Choroid plexus epithelial cell (primary cell): ENCODE measurements around the gene OR2H1.

ENCODE experiments used
- DNase-seq: peaks from one replicate; pipeline ENCODE4 v3.0.0-alpha.2; 2010; ENCODE audit warnings: low read depth
- H3K4me3 ChIP-seq: 2 replicates; pipeline ENCODE4 v1.5.1; 2011; ENCODE audit warnings: low read depth, mild to moderate bottlenecking, control low read depth, low read length, moderate library complexity
- TF ChIP-seq, protein P1 (sequence below): conservative IDR thresholded peaks from 2 replicates; pipeline ENCODE4 v1.5.1; 2011; ENCODE audit warnings: low read depth, mild to moderate bottlenecking, control low read depth, inconsistent platforms, low read length, moderate library complexity

The OR2H1 gene

DNA sequence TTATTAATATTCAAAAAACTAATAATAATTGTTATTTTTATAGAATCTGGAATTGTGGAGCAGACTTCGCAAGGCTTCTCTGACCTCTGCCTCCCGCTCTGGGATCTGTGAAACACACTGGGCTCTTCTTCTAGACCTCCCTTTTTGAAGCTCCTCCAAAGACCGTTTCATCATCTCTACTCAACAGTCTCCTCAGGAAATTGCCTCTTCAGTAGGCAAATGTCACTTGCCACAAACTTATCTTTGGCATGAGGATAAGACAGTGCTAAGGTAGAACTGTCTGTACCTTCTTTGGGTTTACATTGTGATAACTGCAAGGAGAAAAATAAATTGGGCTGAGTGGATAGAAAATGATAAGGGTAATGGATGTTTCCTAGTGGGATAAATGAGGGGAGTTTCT lies 33.1 kb downstream of the OR2H1 start:
- no peak for DNase-seq
- TF ChIP-seq, protein P1, sequence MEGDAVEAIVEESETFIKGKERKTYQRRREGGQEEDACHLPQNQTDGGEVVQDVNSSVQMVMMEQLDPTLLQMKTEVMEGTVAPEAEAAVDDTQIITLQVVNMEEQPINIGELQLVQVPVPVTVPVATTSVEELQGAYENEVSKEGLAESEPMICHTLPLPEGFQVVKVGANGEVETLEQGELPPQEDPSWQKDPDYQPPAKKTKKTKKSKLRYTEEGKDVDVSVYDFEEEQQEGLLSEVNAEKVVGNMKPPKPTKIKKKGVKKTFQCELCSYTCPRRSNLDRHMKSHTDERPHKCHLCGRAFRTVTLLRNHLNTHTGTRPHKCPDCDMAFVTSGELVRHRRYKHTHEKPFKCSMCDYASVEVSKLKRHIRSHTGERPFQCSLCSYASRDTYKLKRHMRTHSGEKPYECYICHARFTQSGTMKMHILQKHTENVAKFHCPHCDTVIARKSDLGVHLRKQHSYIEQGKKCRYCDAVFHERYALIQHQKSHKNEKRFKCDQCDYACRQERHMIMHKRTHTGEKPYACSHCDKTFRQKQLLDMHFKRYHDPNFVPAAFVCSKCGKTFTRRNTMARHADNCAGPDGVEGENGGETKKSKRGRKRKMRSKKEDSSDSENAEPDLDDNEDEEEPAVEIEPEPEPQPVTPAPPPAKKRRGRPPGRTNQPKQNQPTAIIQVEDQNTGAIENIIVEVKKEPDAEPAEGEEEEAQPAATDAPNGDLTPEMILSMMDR, result no peak
- H3K4me3 ChIP-seq, result no peak overlapping the region

DNA sequence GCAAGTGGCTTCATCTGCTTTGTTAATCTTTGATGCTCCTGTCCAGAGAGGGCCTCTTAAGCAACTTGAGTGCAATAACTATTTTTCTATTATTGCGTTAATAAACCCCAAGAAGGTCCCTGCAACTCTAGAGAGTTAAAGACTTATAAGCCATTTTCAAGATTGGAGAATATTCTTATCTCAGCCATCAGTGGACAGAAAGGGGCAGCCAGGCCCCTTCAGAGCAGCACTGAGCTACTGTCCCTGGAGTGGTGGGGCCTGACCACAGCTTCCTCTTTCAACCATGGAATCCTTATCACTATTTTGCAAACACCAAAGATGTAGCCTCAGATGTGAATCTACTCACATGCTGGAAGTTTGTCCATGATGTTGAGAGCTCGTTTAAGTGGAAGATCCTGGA lies 33.6 kb downstream of the OR2H1 start:
- H3K4me3 ChIP-seq, result no peak overlapping the region
- no peak for DNase-seq
- TF ChIP-seq, protein P1, result no peak

DNA sequence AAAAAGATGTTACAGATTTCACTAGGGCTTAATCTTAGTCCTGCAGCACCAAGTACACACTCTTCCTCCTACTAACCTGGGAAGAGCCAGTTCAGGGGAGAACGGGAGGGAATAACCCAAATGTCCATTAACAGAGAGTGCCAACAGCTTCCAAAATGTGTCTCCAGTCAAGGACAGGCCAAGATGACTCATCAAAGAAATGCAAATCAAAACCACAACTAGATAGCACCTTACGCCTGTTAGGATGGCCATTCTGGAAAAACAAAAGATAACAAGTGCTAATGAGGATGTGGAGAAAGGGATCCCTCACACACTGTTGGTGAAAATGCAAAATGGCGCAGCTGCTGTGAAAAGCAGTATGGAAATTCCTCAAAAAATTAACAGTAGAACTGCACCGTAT lies 34.6 kb downstream of the OR2H1 start:
- TF ChIP-seq, protein P1, result no peak
- no peak overlapping the region for H3K4me3 ChIP-seq
- no peak for DNase-seq

DNA sequence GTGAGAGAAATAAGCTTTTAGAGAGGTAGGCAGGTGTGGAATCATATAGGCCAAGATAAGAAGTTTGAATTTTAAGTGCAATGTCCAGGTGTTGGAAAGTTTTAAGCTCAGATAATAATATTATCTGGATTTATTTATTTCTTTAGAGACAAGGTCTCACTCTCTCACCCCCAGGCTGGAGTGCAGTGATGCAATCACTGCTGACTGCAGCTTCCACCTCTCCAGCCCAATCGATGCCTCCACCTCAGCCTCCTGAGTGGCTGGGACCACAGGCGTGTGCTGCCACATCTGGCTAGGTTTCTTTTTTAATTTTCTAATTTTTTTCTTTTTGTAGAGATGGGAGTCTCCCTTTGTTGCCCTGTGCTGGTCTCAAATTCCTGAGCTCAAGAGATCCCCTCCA lies 36.3 kb downstream of the OR2H1 start:
- no peak for DNase-seq
- TF ChIP-seq, protein P1, result no peak
- H3K4me3 ChIP-seq, result no peak overlapping the region

DNA sequence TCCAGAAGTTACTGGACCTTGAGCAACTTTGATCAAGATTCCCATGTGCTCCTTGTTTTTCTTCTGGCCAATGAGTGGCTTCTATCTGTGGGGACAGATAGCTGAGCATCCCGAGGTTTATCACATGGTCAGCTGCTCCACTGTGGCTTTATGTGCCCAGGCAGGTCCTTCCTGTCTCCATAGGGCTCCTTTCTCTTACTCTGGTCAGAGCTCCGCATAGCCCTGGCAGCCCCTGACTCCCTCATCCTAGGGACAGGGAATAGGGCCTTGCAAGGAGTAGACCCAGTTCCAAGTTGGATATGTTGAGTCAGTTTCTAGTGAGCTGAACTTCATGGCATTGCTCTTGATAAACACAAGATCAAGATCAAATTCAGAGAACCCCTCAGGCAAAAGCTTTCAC lies 37.2 kb downstream of the OR2H1 start:
- TF ChIP-seq, protein P1, result no peak
- no peak overlapping the region for H3K4me3 ChIP-seq

DNA sequence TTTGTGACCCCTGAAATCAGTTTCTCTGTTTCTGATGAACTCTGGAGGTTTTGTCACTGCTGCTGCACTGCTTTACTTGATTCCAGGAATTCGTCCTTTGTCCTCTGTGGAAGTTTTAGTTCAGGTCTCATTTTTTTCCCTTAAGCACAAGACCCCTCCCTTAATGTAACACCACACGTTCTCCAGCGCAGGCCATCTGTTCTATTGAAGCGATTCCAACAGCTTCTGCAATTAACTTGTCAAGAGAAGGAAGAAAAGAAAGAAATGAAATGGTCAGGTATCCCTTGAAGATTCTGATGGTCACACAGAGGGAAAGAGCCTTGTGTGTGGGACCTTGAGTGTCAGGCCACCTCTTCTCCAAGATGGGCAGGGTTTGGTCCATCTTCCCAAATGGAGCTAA lies 38.6 kb downstream of the OR2H1 start:
- no peak for DNase-seq
- TF ChIP-seq, protein P1, result no peak
- no peak overlapping the region for H3K4me3 ChIP-seq

More for the DNA sequence above, 37.2 kb downstream of the OR2H1 start:
- no peak for DNase-seq

DNA sequence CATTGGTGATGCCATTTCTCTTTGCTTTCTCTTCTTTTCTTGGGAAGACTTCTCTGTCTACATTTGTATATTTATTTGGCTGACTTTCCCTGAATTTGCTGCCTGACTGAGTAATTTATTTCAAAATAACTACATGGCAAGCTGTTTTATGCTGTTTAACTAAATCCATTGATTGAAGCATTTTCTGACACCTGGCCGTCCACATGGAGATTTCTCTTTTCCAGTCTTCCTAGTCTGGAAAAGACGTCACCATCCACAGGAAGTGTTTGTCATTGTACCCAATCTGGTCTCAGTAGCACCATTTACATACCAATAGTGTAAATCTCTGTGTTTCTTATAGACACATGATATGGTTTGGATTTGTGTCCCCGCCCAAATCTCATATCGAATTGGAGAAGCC lies 40.0 kb downstream of the OR2H1 start:
- DNase-seq, result no peak
- H3K4me3 ChIP-seq, result no peak overlapping the region
- TF ChIP-seq, protein P1, result no peak
